ENCODE measurements around the gene DDIT4.
"Not testable (repeated sequence)": the region's sequence is repeated elsewhere in the genome, so short reads cannot be mapped to it uniquely, and the experiment has no call there.

DDIT4 gene, protein sequence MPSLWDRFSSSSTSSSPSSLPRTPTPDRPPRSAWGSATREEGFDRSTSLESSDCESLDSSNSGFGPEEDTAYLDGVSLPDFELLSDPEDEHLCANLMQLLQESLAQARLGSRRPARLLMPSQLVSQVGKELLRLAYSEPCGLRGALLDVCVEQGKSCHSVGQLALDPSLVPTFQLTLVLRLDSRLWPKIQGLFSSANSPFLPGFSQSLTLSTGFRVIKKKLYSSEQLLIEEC

DNA sequence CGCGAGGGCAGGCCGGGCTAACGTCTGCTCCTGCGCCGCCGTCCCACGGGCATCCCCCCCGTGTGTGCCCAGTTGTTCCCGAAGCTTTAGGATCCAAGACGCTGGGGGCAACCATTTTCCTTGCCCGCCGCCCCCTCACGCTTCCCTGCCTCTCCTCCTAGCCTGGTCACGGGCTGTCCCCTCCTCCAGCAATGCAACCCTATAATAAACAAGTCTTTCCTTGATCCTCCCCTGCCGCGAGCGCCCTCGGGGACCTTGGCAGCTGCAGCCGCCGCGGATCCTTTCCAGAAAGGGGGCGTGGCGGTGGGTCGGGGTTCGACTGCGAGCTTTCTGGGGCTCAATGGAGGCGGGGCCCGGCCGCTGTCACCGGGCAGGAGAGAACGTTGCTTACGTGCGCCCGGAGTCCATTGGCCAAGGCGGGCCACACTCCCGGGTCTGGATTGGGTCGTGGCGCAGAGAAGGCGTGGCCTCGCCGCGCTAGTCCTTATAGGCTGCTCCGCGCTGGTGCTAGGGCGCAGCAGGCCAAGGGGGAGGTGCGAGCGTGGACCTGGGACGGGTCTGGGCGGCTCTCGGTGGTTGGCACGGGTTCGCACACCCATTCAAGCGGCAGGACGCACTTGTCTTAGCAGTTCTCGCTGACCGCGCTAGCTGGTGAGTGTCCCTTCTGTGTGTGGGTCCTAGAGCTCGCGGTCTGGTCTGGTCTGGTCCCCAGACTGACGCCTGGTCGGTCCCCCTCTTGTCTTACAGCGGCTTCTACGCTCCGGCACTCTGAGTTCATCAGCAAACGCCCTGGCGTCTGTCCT, at the start of gene DDIT4:
Gene DDIT4, plus strand, starts transcription at position 515 of the 803 bp plus-strand sequence. CDS start 293 bp downstream, outside the sequence.
- TF ChIP-seq, protein P1, sequence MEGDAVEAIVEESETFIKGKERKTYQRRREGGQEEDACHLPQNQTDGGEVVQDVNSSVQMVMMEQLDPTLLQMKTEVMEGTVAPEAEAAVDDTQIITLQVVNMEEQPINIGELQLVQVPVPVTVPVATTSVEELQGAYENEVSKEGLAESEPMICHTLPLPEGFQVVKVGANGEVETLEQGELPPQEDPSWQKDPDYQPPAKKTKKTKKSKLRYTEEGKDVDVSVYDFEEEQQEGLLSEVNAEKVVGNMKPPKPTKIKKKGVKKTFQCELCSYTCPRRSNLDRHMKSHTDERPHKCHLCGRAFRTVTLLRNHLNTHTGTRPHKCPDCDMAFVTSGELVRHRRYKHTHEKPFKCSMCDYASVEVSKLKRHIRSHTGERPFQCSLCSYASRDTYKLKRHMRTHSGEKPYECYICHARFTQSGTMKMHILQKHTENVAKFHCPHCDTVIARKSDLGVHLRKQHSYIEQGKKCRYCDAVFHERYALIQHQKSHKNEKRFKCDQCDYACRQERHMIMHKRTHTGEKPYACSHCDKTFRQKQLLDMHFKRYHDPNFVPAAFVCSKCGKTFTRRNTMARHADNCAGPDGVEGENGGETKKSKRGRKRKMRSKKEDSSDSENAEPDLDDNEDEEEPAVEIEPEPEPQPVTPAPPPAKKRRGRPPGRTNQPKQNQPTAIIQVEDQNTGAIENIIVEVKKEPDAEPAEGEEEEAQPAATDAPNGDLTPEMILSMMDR (conservative IDR thresholded peaks at IDR 0.05) = no peak
- TF ChIP-seq ZFX (IDR thresholded peaks at IDR 0.05) = no peak
- peak within 1 kb of the TSS; percentile 98 for H3K27ac ChIP-seq

DNA sequence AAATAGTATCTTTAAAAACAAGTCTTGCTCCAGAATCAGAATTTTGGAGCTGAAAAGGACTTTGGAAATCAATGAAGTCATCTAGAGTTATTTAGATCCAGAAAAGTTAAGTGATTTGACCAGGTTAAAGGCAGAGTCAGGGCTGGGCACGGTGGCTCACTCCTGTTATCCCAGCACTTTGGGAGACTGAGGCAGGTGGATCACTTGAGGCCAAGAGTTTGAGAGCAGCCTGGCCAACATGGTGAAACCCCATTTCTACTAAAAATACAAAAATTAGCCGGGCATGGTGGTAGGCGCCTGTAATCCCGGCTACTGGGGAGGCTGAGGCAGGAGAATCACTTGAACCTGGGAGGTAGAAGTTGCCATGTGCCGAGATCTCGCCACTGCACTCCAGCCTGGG, 49.5 kb upstream of the DDIT4 start:
- H3K27ac ChIP-seq = not testable (repeated sequence)

DNA sequence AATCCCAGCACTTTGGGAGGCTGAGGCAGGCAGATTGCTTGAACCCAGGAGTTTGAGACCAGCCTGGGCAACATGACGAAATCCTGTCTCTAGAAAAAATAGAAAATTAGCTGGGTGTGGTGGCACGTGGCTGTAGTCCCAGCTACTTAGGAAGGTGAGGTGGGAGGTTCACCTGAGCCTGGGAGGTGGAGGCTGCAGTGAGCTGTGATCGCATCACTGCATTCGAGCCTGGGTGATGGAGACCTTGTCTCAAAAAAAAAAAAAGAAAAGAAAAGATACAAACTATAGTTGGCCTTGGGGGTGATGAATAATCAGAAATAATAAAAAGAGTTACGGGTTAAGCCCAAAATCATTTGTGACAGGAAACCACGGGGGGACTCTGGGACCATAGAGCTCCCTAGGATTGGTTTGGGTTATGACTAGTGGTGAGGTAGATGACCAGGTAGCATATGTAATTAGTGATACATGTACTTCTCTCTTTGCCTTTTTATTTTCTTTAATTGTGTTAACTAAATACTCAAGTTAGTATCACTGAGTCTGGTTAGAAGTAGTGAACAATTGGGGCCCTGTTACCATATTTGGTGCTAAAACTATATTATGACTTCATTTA, 47.2 kb upstream of the DDIT4 start:
- H3K27ac ChIP-seq = no peak overlapping the region
- TF ChIP-seq, protein P1 (conservative IDR thresholded peaks at IDR 0.05) = no peak

DNA sequence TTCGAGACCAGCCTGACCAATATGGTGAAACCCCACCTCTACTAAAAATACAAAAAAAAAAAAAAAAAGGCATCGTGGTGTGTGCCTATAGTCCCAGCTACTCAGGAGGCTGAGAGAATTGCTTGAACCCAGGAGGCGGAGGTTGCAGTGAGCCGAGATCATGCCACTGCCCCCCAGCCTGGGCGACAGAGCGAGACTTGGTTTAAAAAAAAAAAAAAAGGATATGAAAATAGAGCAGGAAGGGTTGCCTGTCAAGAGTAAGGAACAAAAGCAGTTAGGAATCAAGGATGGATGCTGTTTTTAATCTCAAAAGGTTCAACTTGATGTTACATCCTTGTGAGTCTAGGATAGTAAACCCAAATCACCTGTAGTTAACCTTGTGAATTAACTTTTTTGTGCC, 45.9 kb upstream of the DDIT4 start:
- TF ChIP-seq, protein P1 (conservative IDR thresholded peaks at IDR 0.05) = no peak
- no peak for TF ChIP-seq ZFX (IDR thresholded peaks at IDR 0.05)
- H3K27ac ChIP-seq = no peak overlapping the region

DNA sequence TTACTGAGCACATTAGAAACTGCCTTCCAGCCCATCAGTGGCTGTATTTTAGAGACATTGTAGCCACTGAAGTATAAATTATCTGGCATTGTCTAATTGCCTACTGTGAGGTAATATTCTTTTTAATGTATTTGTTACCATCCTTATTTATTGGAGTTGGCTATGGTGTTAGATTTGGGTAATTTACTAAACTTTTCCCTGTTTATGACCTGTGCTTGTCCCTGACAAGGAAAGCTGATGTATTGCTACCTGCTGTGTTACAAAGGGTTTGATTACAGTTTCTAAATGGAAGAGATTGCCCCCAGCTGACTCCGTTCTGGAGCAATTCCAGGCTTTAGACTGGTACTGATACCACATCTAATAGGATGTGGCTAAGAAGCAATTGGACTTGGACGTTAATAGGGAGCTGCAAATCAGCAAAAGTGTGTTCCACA, 45.4 kb upstream of the DDIT4 start:
- TF ChIP-seq, protein P1 (conservative IDR thresholded peaks at IDR 0.05) = no peak
- no peak for TF ChIP-seq ZFX (IDR thresholded peaks at IDR 0.05)
- H3K27ac ChIP-seq = no peak overlapping the region

DNA sequence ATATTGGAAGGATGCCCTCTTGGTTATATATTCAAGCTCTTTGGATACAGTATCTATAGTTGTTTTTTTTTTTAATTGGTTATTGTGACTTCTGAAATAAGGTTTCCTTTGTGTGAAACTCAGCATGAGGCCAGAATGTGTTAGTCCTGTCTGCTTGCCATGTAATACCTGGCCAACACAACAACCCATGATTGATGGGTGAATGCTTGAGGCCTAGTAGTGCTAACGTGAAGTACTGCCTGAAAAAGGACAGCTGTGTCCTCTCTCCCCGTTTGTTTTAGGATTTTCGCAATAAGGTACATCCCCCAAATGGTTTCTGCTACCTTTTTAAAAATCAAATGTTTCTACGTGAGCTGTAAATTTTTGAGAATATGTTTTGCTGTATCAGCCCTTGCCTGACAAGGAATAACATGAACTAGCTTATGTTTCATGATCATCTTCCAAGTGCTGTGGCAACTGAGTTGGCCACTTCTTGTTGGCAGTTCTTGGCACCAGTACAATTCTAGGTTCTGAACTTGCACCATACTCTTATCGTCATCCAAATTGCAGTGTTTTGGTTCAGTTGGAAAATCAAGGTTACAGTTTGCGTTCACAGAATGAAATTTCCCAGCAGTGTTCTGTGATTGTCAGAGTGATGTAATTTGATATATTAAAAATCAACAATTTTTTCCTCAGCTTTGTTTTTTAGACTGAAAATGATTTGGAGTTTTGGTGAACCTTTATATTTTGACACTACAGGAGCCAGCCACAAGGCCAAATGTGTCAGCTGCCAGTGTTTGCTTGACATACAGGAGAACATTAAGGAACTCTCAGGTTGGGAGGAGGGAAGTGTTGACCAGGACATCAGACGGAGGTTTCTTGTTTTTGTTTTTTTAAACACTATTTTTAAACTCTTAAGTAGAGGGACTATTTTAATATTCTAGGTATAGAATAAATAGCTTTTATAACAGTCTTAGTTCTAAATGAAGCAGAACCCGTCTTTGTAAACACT, 44.2 kb upstream of the DDIT4 start:
- H3K27ac ChIP-seq = no peak overlapping the region
- TF ChIP-seq ZFX (IDR thresholded peaks at IDR 0.05) = no peak
- TF ChIP-seq, protein P1 (conservative IDR thresholded peaks at IDR 0.05) = no peak

DNA sequence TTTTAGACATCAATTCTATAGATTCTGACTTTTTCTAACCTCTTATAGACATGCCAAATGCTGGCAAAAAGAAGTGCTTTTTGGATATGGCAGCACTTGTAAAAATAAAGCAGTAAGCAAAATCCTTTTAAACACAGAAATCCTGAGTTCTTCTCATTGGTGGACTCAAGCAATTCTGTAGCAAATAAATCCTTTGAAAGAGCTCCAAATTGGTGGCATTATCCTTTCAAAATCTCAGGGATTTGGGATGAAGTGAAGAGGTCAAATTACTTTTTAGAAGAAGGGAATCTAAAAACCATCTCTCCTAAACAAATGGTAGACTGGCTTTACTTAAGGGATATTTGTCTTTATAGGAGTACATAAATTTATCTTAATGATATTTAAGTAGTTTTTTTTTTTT, 40.1 kb upstream of the DDIT4 start:
- TF ChIP-seq, protein P1 (conservative IDR thresholded peaks at IDR 0.05) = no peak
- no peak for TF ChIP-seq ZFX (IDR thresholded peaks at IDR 0.05)
- H3K27ac ChIP-seq = no peak overlapping the region
